D721Med (cell line): ENCODE results near the gene JARID2.

ENCODE experiments used
- DNase-seq: peaks from one replicate; pipeline ENCODE4 v3.0.0; 2011; ENCODE audit warnings: low spot score; ENCODE audit not compliant: insufficient read length
- FAIRE-seq: peaks from 2 replicates; lab custom pipeline; 2011; peaks lifted over from hg19 to GRCh38; lab: Jason Lieb, UNC
- CTCF ChIP-seq: IDR thresholded peaks from 2 replicates; pipeline ENCODE4 v1.5.1; 2012; ENCODE audit warnings: mild to moderate bottlenecking, control low read depth; ENCODE audit not compliant: insufficient read depth; ENCODE audit errors: missing control alignments

Gene JARID2

GRCh38 chr6:15305496-15305895 is 59.6 kb downstream of the JARID2 start:
- TF ChIP-seq CTCF, result no peak
- FAIRE-seq (no peak), DNase-seq (no peak)

GRCh38 chr6:15305909-15306308 is 60.0 kb downstream of the JARID2 start:
- TF ChIP-seq CTCF, result no peak
- FAIRE-seq, result no peak

DNA sequence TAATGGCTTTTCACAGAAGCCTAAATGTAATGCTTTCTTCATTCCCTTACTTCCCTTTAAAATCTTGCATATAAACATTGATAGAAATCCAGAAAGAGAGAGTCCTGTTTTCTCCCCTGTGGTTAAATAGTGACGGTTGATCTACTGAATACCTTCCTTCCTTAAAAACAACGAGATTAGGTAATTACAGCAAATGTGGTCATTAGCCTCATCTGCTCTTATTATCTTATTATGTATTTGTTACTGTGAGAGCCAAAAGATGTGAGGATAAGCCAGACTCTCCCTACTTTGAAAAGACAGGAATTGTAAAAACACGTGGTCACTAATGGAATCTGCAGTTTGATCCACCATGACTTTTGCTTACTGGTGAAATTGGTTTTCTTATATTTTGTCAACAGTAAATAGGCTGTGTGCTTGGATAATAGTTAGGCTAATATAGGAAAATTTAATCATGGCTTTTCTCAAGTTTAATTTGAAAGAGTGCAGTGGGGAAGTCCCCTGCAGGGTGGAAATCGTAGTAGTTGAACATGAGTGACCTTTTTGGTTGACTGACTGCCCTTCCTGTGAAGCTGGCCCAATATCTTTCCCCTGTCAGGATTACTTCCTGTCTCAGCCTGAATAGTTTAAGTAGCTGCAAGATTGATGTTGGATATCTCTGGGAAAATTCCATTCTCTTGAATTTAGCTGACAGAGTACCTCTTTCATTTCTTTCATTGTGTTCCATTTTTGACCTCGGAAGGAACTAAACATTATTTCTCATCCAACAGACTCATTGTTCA is 62.8 kb downstream of the JARID2 start:
- TF ChIP-seq CTCF, result no peak
- peak; percentile 82 for FAIRE-seq

More at GRCh38 chr6:15305909-15306308, 60.0 kb downstream of the JARID2 start:
- no peak for DNase-seq

DNA sequence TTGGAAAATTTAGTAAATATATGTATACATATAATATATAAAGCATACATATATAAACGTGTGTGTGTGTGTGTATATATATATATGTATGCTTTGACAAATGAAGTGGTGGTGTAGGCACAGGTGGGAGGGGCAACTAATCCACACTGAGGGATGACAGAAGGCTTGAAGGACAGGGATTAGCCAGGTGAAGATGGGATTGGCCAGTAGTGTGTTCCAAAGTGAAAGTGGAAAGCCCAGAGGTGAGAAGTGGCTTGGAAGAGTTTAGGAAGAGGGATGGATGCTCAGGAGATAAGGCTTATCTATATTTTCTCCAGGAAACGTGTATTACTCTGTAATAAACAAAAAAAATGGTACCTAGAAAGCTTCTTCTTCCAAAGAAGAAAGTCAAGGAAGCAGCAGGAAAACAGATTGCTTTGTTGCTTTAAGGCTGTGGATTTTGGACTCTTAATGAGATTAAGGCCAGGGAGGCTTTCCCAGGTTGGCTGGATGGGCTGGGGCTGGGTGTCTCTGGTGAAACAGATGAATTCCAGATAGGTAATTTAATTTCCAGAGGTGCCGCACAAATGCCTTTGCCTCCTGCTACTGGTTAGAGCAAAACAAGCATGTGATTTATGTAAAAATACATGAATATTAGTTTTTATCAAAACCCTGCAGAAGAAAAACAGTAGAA is 63.9 kb downstream of the JARID2 start:
- DNase-seq, result peak; percentile 43
- TF ChIP-seq CTCF, result no peak
- FAIRE-seq, result peak; percentile 25

More for the DNA sequence above, 62.8 kb downstream of the JARID2 start:
- DNase-seq, result no peak

- FAIRE-seq (no peak), DNase-seq (no peak)
- TF ChIP-seq CTCF, result no peak
Measured at GRCh38 chr6:15310680-15311079, 64.8 kb downstream of the JARID2 start.

DNA sequence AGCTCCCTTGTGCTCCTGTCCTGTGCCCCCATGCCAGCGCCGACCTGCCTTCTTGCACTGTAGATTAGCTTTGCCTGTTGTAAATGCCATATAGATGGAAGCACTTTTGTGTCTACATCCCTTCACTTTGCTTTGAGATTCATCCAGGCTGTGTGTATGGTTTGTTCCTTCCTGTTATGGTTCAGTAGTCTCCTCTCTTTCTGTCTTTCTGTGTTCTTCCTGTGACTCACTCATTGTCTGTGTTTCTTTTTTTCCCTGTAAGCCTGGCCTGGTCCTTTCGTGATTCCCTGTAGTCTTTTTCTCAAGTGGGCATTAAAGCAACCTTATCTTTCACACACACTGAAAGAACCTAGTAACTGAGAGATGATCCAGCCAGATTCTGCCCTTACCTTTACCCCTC is 66.6 kb downstream of the JARID2 start:
- DNase-seq, result no peak
- FAIRE-seq, result no peak
- no peak for TF ChIP-seq CTCF

- DNase-seq (no peak), FAIRE-seq (no peak)
- no peak for TF ChIP-seq CTCF
Measured at GRCh38 chr6:15313367-15313766, 67.5 kb downstream of the JARID2 start.
